PC-3 (cell line): ENCODE results near the gene TIAM1.

Source experiments
- EZH2phosphoT487 ChIP-seq: fragments of 300-600 bp; sonication (generic); IDR thresholded peaks from 2 replicates; pipeline ENCODE4 v1.6.1; 2018; ENCODE audit warnings: mild to moderate bottlenecking, antibody characterized with exemption, low read length, borderline replicate concordance
- TF ChIP-seq, protein P1 (sequence below): fragments of 300-600 bp; sonication (generic); conservative IDR thresholded peaks from 2 replicates; pipeline ENCODE4 v1.5.1; 2017; ENCODE audit warnings: antibody characterized with exemption, low read depth, mild to moderate bottlenecking, low read length

GRCh38 chr21:31331231-31331630, 12.8 kb downstream of the TIAM1 start:
- TF ChIP-seq, protein P1, sequence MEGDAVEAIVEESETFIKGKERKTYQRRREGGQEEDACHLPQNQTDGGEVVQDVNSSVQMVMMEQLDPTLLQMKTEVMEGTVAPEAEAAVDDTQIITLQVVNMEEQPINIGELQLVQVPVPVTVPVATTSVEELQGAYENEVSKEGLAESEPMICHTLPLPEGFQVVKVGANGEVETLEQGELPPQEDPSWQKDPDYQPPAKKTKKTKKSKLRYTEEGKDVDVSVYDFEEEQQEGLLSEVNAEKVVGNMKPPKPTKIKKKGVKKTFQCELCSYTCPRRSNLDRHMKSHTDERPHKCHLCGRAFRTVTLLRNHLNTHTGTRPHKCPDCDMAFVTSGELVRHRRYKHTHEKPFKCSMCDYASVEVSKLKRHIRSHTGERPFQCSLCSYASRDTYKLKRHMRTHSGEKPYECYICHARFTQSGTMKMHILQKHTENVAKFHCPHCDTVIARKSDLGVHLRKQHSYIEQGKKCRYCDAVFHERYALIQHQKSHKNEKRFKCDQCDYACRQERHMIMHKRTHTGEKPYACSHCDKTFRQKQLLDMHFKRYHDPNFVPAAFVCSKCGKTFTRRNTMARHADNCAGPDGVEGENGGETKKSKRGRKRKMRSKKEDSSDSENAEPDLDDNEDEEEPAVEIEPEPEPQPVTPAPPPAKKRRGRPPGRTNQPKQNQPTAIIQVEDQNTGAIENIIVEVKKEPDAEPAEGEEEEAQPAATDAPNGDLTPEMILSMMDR, result no peak
- no peak for TF ChIP-seq EZH2phosphoT487
